ENCODE results near the gene ARMH3. TPM values are rescaled to one million over a fixed set of nuclear protein-coding genes. Genes with fewer than 3 reads are reported as not detected.

ARMH3 gene, protein sequence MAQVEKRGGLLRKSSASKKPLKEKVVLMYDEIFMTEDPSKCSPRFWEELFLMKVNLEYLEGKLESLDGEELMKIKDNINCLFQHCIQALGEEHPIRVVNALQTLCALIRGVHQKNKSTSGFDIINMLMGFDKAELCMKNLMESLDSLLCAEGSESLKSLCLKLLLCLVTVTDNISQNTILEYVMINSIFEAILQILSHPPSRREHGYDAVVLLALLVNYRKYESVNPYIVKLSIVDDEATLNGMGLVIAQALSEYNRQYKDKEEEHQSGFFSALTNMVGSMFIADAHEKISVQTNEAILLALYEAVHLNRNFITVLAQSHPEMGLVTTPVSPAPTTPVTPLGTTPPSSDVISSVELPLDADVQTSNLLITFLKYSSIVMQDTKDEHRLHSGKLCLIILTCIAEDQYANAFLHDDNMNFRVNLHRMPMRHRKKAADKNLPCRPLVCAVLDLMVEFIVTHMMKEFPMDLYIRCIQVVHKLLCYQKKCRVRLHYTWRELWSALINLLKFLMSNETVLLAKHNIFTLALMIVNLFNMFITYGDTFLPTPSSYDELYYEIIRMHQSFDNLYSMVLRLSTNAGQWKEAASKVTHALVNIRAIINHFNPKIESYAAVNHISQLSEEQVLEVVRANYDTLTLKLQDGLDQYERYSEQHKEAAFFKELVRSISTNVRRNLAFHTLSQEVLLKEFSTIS
- total RNA-seq, result 18.1 to 19.3 TPM (median 18.4 TPM) in 3 replicates
- long read RNA-seq, full-length matches to known transcripts, result 12 of 14 reads
- long read RNA-seq, partial matches to known transcripts, result 0 of 14 reads
- long read RNA-seq, other reads (novel, unspliced or antisense), result 2 of 14 reads

DNA sequence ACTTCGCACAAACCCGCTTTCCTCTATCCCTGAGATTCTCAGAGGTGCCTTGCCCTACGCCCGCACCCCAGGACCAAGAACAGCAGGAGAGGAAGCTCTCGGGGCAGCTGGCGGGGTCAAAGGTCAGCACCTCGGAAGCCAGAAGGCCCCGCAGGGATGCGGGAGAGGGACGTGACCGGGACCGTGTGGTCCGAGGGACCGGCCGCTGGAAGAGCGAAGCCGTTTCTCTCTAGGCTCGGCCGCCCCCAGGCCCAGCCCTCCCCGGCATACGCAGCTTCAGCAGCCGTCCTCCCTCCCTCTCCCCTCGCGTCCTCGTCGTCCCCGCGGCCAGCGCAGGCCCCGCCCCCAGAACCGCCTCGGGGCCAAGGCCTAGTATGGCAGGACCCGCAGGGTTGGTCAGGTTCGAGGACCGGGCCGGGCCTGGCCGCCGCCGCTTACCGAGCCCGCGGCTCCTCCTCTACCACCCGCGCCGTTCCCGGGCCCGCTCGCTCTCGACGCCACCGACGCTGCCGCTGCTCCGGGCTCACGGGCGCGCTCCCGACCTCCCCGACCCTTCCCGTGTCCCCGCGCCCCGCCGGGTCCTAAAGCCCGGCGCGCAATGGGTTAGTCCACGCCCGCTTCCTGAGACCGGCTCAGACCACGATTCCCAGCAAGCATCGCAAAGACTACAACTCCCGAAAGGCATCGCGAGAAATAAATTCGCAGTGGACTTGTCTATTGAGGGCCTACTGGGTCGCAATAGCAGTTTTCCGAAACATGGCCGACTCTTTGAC lies at the start of gene ARMH3:
Gene ARMH3 (minus strand): TSS at position 527 of the 773 bp plus-strand sequence. CDS start 16,059 bp downstream, outside the sequence.
- Mint-ChIP-seq H3K4me1 (ENCODE audit: low read depth) (peaks cover 32% of the 10 kb centered on the region), H3K27me3 (ENCODE audit: low read depth) (no peaks in the 10 kb centered on the region)

DNA sequence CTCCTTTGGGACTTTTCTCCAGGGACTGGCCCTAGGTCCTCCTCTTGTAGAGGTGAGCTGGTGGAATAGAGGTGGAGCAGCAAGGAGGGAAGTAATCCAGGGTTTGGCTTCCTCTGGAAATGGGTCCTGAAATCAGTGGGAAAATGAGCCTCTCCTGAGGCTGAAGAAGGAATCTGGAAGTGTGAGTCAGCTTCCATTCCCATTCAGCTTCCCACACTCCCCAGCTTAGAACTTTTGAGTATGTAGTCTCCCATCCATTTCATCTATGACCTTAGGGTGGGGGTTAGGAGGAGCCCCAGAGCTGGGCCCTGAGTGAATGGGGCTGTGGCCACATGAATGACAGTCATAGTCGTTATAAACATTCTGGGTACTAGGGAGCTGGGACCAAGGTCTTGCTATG lies 46.4 kb upstream of the ARMH3 start:
- Mint-ChIP-seq H3K4me3 (ENCODE audit: unreplicated experiment) (no peak overlapping the region), H3K27ac (ENCODE audit: unreplicated experiment) (peak overlapping the region; percentile 5), H3K9me3 (ENCODE audit: low read depth) (no peaks in the 10 kb centered on the region), H3K27me3 (ENCODE audit: low read depth) (no peaks in the 10 kb centered on the region), H3K36me3 (ENCODE audit: low read depth) (peaks cover 5% of the 10 kb centered on the region), H3K4me1 (ENCODE audit: low read depth) (no peaks in the 10 kb centered on the region)
- DNase-seq (ENCODE audit: low spot score), result no peak
- TF ChIP-seq, protein P1, sequence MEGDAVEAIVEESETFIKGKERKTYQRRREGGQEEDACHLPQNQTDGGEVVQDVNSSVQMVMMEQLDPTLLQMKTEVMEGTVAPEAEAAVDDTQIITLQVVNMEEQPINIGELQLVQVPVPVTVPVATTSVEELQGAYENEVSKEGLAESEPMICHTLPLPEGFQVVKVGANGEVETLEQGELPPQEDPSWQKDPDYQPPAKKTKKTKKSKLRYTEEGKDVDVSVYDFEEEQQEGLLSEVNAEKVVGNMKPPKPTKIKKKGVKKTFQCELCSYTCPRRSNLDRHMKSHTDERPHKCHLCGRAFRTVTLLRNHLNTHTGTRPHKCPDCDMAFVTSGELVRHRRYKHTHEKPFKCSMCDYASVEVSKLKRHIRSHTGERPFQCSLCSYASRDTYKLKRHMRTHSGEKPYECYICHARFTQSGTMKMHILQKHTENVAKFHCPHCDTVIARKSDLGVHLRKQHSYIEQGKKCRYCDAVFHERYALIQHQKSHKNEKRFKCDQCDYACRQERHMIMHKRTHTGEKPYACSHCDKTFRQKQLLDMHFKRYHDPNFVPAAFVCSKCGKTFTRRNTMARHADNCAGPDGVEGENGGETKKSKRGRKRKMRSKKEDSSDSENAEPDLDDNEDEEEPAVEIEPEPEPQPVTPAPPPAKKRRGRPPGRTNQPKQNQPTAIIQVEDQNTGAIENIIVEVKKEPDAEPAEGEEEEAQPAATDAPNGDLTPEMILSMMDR (IDR thresholded peaks at IDR 0.05), result no peak

More for the DNA sequence above, at the start of gene ARMH3:
- TF ChIP-seq, protein P1 (IDR thresholded peaks at IDR 0.05), result no peak
- peak within 1 kb of the TSS; percentile 86 for H3K4me3 Mint-ChIP-seq (ENCODE audit: unreplicated experiment)
- no peaks in the 10 kb centered on the region for H3K36me3 Mint-ChIP-seq (ENCODE audit: low read depth)
- no peaks in the 10 kb centered on the region for H3K9me3 Mint-ChIP-seq (ENCODE audit: low read depth)
- DNase-seq (ENCODE audit: low spot score), result peak; percentile 97
- peak within 1 kb of the TSS; percentile 95 for H3K27ac Mint-ChIP-seq (ENCODE audit: unreplicated experiment)

DNA sequence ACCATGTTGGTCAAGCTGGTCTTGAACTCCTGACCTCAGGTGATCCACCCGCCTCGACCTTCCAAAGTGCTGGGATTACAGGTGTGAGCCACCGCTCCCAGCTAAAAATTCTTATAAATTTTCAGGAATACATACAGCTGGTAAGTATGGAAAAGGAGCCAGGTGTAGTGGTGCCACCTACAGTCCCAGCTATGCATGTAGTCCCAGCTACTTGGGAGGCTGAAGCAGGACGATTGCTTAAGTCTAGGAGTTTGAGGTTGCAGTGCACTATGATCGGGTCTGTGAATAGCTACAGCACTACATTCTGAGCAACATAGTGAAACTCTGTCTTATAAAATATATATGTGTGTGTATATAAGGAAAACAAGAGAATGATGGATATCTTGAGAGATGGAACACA lies 45.2 kb upstream of the ARMH3 start:
- TF ChIP-seq, protein P1 (IDR thresholded peaks at IDR 0.05), result peak; percentile 32
- DNase-seq (ENCODE audit: low spot score), result no peak
- H3K27me3 Mint-ChIP-seq (ENCODE audit: low read depth), result no peaks in the 10 kb centered on the region
- no peak overlapping the region for H3K27ac Mint-ChIP-seq (ENCODE audit: unreplicated experiment)
- H3K4me3 Mint-ChIP-seq (ENCODE audit: unreplicated experiment), result no peak overlapping the region
- no peaks in the 10 kb centered on the region for H3K9me3 Mint-ChIP-seq (ENCODE audit: low read depth)
- no peaks in the 10 kb centered on the region for H3K4me1 Mint-ChIP-seq (ENCODE audit: low read depth)
- H3K36me3 Mint-ChIP-seq (ENCODE audit: low read depth), result peaks cover 4% of the 10 kb centered on the region

DNA sequence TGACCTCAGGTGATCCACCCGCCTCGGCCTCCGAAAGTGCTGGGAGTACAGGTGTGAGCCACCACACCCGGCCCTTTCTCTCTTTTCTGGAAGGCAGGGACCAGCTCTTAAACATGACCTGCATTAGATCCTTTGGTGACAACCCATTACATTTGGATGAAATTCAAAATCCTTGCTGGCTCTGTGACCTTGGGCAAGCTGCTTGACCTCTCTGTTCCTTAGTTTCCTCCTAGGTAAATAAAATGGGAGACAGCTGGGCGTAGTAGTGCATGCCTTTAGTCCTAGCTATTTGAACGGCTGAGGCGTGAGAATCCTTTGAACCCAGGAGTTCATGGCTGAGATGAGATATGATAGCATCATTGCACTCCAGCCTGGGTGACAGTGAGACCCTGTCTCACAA lies 40.5 kb upstream of the ARMH3 start:
- H3K4me1 Mint-ChIP-seq (ENCODE audit: low read depth), result no peaks in the 10 kb centered on the region
- no peak overlapping the region for H3K4me3 Mint-ChIP-seq (ENCODE audit: unreplicated experiment)
- no peaks in the 10 kb centered on the region for H3K9me3 Mint-ChIP-seq (ENCODE audit: low read depth)
- no peaks in the 10 kb centered on the region for H3K27me3 Mint-ChIP-seq (ENCODE audit: low read depth)
- TF ChIP-seq, protein P1 (IDR thresholded peaks at IDR 0.05), result no peak
- H3K36me3 Mint-ChIP-seq (ENCODE audit: low read depth), result peaks cover 3% of the 10 kb centered on the region
- no peak for DNase-seq (ENCODE audit: low spot score)
- no peak overlapping the region for H3K27ac Mint-ChIP-seq (ENCODE audit: unreplicated experiment)

DNA sequence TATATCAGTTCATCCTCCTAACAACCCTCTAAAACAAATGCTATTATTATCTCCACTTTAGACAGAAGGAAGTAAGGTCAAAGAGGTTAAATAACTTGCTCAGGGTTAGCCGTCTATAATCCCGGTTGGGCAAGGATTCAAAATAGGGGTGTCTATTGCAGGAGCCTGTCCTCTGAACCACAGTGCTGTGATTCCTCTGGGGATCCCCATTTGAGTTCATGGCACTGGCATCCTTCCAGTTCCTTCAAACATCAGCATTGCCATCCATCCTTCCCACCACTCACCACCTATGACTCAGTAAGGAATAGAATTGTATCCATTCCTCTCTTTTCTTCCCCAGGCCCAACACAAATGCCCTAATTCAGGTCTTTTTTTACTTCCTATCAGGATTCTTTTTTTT lies 34.8 kb upstream of the ARMH3 start:
- no peaks in the 10 kb centered on the region for H3K27me3 Mint-ChIP-seq (ENCODE audit: low read depth)
- TF ChIP-seq, protein P1 (IDR thresholded peaks at IDR 0.05), result no peak
- no peak overlapping the region for H3K4me3 Mint-ChIP-seq (ENCODE audit: unreplicated experiment)
- no peaks in the 10 kb centered on the region for H3K9me3 Mint-ChIP-seq (ENCODE audit: low read depth)
- H3K36me3 Mint-ChIP-seq (ENCODE audit: low read depth), result no peaks in the 10 kb centered on the region
- peaks cover 7% of the 10 kb centered on the region for H3K4me1 Mint-ChIP-seq (ENCODE audit: low read depth)
- no peak overlapping the region for H3K27ac Mint-ChIP-seq (ENCODE audit: unreplicated experiment)
- DNase-seq (ENCODE audit: low spot score), result no peak
